GM19025 (cell line): ENCODE measurements around the gene HBG2.
"Not testable (repeated sequence)": the region's sequence is repeated elsewhere in the genome, so short reads cannot be mapped to it uniquely, and the experiment has no call there.

Source experiments
- ATAC-seq: cut with Tn5 transposase; IDR thresholded peaks from one replicate; pipeline ENCODE4 v1.9.1; 2021; ENCODE audit warnings: mild to moderate bottlenecking, low read depth, moderate library complexity; ENCODE audit not compliant: unreplicated experiment

Gene HBG2

DNA sequence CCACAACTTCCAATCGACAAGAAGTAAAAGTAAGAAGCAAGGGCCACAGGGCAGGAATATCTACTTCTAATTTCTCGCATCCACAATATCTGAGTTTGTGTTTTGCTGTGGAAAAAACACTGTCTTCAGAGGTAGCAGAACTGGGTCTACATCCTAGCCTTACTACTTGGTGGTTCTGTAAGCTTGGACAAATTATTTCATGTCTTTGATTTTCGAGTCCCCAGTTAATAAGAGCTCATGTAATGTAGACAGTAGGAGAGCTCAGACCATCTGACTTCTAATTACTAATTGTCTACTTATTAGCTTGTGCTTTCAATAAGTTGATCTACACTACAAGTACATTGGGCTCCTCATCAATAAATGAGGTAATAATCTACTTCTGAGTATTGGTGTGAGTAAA lies 28.5 kb upstream of the HBG2 start:
- no peak for ATAC-seq

DNA sequence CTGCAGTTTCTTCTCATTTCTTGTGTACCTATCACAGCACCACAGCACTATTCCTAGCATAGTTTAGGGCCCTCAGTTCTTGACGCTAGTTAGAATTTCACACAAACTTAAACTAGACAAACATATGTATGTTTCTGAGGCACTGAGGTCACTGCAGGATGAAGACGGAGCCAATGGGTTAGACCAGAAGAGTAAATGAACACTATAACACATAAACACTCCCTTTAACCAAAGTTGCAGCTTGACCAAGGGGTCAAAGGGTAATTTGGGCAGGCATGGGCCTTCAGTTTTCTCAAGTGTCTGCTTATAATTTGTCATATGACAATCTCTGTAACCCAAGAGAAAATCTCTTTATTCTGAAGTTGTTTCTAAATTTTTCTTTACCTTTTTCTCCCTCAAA lies 28.0 kb upstream of the HBG2 start:
- no peak for ATAC-seq

DNA sequence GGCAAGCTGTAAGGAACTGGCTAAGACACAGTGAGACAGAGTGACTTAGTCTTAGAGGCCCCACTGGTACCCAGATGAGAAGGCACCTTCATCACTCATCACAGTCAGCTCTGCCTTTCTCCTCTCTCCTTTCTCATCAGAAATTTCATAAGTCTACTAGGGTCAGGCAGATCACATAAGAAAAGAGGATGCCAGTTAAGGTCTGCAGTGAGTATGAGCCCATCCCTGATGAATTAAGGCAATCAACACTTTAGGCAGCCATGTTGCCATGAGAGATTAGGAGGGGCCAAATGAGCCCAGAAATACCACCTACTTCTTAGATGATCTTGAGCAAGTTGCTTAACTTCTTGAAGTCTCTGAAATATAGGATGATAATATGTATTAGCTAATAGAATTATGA lies 27.0 kb upstream of the HBG2 start:
- ATAC-seq = no peak

DNA sequence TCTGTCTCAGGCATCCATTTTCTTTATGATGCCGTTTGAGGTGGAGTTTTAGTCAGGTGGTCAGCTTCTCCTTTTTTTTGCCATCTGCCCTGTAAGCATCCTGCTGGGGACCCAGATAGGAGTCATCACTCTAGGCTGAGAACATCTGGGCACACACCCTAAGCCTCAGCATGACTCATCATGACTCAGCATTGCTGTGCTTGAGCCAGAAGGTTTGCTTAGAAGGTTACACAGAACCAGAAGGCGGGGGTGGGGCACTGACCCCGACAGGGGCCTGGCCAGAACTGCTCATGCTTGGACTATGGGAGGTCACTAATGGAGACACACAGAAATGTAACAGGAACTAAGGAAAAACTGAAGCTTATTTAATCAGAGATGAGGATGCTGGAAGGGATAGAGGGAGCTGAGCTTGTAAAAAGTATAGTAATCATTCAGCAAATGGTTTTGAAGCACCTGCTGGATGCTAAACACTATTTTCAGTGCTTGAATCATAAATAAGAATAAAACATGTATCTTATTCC lies 26.1 kb upstream of the HBG2 start:
- peak; percentile 93 for ATAC-seq

DNA sequence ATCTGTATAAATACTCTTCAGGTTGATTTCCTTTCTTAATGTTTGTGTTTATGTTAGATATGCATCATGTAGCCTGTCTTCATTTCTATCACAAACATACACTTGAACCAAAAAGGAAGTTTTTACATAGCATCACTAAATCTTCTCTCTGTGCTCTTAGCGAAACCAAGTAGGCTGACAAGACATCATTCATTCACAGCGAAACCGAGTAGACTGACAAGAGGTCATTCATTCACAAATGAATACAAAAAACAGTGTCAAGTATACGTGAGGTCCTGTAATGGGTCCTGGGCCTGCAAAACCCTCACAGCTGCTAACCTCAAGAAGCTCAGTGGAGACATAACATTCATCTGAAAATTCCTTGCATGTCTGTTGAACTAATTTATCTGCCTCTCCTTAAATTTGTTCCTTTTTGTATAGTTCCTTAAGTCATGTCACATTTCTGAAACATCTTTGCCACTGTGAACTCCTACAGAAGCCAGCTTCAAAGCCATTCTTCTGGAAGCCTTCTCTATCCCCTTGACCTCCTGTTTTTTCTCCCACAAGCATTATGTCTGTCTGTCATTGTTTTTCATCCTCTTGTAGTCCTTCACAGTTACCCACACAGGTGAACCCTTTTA lies 25.0 kb upstream of the HBG2 start:
- no peak for ATAC-seq

DNA sequence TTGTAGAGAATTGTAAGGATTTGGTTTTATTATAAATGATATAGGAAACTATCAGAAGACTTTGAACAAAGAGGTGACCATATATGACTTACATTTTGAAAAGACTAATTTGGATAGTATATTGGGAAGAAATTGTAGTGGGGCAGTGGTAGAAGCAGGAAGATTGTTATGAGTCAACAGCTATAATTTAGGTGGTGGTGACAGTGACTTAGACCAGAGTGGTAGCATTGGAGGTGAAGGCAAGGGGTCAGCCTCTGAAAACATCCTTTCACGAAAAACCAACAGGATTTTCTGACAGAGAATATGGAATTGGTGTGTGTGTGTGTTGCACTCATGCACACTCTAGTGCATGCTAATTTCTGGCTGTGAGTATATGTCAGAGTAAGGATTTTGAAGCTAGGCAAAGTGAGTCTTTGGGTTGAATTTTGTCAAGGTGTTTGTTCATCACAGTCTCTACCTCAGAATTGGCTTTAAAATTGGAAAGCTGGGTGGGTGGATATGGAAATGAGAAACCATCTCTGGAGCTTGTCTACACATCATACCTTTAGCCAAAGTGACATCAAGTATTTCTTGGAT lies 23.3 kb upstream of the HBG2 start:
- ATAC-seq = no peak

DNA sequence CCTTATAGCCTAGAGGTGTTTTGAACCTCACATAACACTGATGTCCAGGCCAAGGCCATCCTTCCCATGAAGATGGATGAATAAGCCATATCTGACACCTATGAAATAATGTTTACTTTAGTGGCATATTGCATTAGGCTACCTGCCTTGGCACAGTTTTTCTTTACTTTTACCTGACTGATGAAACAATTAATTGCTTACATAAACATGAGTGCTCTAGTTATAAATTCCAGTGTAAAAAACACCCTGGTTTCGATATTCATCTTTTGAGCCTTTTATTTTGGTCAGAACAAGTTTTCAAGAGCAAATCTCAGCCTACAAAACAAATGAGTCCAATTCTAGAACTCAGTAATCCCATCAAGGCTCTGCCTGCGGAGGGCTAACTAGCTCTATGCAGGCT lies 22.1 kb upstream of the HBG2 start:
- no peak for ATAC-seq

DNA sequence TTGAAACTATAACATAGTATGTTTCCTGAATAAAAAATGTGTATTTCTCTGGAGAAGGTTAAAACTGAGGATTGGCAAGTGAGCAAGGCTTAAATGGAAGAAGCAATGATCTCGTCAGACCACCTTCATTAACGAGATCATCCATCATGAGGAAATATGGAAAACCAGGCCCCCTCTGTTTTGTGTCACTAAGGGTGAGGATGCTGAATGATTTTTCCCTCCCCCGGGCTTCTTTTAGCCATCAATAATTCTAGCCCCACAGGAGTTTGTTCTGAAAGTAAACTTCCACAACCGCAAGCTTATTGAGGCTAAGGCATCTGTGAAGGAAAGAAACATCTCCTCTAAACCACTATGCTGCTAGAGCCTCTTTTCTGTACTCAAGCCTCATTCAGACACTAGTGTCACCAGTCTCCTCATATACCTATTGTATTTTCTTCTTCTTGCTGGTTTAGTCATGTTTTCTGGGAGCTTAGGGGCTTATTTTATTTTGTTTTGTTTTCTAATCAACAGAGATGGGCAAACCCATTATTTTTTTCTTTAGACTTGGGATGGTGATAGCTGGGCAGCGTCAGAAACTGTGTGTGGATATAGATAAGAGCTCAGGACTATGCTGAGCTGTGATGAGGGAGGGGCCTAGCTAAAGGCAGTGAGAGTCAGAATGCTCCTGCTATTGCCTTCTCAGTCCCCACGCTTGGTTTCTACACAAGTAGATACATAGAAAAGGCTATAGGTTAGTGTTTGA lies 21.0 kb upstream of the HBG2 start:
- no peak for ATAC-seq

DNA sequence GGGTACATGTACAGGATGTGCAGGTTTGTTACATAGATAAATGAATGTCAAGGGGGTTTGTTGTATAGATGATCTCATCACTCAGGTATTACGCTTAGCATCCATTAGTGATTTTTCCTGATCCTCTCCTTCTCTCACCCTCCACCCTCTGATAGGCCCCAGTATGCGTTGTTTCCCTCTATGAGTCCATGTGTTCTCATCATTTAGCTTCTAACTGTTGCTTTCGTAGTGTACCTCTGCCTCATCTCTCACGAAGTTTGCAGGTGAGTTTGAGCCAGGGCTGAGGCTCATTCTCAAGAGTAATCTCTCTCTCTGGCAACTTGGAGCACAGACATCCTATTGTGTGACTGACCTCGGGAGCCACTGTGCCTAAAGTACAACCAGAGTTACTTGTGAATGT lies 19.8 kb upstream of the HBG2 start:
- ATAC-seq = no peak

DNA sequence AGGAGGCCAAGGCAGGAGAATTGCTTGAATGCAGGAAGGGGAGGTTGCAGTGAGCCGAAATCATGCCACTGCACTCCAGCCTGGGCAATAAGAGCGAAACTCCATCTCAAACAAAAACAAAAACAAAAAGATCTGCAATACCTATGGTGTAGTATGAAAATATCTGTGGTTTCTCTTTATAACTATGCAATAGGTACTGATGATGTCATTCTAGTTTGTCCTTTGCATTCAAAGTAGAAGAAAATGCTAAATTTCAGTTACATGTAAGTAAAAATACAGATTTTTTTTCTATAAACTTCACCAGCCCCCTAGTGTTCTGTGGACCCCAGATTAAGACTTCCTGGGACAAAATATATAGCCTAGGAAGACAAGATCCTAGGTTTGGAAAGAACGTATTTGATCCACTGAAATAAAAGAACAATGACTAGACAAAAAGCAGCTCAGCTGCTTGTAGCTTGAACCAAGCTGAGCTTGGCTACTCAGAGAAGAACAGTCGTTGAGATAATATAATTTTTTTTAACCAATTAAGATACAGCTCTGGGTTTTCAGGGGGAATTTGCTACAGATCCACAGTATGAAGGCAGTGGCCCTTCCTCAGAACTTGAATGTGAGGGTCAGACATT lies 17.9 kb upstream of the HBG2 start:
- ATAC-seq = no peak

DNA sequence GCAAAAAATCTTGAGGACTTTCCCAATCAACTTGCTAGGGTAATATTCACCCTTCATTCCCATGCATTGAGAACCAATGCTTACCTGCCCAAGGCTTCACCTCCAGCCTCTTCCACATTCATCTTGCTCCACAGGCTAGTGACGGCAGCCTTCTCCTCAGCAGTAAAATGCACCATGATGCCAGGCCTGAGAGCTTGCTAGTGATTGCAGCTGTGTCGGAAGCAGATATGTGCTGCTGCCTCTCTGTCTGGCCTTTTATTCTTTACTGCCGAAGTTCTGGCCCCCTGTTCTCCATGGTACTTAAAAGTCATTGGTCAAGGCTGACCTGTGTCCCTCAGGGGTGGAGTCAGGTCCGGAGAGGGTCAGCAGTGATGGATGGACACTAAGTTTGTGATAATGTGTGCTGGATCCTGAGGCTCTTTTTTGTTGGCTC lies 15.2 kb upstream of the HBG2 start, which contains the start of gene HBE1:
TSS of gene HBE1 (minus strand) at position 231 of the 433 bp plus-strand sequence. CDS start at position 176, 55 bp downstream.
- no peak for ATAC-seq

DNA sequence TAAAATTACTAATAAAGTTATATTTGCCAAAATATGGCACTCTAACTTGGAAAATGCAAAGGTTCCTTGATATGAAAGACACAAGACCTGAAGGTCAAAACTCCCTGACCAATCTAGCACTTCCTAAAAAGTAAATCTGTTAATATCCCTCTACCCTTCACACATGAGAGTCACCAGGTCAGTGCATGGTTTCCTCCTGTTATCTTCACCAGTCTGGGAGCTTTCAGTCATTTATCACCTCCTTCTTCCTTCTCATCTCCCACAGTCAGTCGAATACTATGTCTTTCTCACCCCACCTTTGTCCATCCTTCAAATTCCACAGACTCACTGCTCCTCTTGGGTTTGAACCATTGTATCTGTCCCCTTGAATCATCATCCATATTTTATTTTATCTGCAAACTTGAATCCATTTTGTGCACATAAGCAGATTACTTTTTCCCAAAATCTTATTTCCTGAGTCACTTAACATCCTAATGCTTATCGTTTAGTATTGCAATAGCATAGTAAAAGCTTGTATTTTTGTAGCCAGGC lies 12.5 kb upstream of the HBG2 start:
- no peak for ATAC-seq

DNA sequence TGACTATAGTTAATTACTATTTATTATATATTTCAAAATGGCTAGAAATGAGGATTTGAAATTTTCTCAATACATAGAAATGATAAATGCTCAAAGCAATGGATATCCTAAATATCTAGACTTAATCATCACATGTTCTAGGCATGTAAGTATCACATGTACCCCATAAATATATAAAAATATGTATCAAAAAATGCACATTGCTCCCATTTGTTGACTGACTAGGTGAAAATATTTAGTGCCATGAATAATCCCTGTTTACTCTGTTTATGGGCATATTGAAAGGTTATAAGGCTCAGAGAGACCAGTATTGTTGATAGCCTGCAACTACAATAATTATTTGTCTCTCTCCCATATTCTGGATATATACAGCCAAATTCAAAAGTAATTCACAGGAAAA lies 12.0 kb upstream of the HBG2 start:
- no peak for ATAC-seq

DNA sequence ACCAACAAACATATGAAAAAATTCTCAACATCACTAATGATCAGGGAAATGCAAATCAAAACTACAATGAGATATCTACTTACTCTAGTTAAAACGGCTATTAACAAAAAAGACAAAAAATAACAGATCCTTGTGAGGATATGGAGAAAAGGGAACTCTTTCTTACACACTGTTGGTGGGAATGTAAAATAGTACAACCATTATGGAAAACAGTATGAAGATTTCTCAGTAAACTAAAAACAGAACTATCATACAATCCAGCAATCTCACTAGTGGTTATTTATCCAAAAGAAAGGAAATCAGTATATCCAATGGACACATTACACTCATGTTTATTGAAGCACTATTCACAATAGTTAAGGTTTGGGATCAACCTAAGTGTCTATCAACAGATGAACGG lies 11.3 kb upstream of the HBG2 start:
- ATAC-seq = no peak

DNA sequence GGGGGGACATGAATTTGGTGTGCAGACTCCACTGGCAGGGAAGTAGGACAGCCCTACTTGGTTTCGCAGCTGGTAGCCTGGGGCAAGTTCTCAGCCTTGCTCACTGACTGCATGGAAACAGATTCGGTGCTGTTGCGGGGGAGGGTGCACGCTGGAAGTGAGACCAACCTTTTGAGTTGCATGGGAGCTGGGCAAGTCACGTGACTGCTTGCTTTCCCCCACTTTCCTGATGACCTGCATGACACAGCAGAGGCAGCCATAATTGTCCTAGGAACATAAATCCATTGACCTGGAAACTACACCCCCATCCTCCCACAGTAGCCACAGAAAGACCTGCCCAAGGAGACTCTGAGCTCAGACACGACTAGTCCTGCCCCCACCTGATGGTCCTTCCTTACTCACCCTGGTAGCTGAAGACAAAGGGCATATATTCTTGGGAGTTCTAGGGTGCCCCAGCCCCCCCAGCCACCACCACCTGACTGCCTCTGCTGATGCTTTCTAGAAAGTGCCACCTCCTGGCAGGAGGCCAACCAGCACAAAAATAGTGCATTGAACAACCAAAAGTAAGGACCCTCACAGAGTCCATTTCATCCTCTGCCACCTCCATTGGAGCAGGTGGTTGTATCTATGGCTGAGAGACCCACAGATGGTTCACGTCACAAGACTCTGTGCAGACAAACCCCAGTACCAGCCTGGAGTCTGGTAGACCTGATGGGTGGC lies 4.1 kb upstream of the HBG2 start:
- no peak for ATAC-seq

DNA sequence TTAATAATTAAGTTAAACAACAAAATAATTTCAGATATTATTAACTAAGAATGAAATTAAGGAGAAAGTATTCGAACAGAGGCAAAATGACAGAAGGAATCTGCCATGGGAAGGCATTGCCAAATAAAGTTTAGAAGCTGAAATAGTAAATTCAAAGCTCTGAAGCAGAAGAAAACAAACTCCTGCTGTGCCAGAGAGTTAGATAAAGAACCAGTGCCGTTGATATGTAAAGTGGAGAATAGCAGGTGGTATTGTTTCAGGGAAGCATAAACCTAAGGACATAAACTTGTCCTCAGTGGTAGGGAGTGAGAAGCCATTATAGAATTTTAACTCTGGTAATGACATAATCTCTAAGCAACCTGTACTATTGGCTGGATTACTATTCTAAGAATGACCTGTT lies 2.7 kb upstream of the HBG2 start:
- ATAC-seq = no peak

DNA sequence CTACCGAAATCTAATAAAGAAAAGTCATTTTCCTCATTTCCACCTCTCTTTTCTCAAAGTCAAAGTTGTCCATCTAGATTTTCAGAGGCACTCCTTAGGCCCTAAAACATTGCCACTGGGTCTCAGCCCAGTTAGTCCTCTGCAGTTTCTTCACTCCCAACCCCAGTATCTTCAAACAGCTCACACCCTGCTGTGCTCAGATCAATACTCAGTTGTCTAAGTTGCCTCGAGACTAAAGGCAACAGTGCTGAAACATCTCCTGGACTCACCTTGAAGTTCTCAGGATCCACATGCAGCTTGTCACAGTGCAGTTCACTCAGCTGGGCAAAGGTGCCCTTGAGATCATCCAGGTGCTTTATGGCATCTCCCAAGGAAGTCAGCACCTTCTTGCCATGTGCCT lies 558 bp downstream of the HBG2 start:
- not testable (repeated sequence) for ATAC-seq

DNA sequence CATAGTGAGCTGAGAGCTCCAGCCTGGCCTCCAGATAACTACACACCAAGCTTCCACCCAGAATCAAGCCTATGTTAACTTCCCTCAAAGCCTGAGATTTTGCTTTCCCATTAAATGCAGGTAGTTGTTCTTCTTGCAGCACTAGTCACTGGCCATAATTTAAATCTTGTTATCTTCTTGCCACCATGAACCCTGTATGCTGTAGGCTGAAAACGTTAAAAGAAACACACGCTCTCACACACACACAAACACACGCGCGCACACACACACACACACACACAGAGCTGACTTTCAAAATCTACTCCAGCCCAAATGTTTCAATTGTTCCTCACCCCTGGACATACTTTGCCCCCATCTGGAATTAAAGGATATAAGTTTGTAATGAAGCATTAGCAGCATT lies 1.1 kb downstream of the HBG2 start:
- ATAC-seq = not testable (repeated sequence)

DNA sequence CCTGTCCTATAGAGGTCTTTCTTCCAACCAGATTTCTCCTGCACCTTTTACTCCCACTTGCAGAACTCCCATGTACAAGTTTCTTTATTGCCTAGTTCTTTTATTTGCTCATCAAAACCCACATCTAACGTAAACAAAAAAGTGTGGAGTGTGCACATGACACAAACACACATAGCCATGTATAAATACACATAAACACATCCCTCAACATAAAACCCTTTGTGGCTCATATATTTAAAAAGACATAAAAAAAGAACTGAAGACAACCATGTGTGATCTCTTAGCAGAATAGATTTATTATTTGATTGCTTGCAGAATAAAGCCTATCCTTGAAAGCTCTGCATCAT lies 1.7 kb downstream of the HBG2 start:
- no peak for ATAC-seq

DNA sequence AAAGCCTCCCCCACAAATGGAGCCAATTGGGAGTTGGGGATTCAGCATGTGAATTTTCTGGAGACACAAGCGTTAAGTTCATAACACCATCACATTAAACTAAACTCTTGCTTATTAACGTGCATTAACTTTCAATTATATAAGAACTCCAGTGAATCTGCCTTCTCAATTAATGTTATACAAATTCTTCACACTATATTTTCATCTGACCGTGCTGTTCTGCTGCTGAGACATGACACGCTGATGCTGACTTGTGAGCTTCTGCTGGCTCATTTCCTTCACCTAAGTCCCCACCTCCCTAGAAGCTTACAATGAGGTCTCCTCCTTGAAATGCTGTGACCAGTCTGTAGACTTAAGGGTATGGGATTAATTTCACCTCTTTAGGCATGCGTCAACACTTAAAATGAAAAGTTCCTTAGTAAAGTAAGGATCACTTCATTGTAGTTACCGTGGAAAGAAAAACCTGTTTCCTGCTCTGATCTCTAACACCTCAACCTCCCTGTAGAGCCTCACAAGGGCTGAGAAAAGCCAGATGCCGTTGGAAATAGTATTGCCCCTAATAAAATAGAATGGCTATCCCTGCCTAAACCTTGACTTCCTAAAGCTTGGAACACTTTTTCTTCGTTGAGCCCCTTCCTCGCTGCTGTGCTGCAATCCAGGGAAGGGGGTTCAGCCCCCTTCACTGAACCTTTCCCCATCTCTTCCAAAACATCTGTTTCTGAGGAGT lies 2.2 kb downstream of the HBG2 start:
- no peak for ATAC-seq
